ENCODE data around the gene TMEM120B. TPM values are rescaled to one million over a fixed set of nuclear protein-coding genes. Genes with fewer than 3 reads are reported as not detected.

Gene TMEM120B
- total and polyA plus RNA-seq, 4 donors: 3.9 to 17.7 (median 8.1) TPM

DNA sequence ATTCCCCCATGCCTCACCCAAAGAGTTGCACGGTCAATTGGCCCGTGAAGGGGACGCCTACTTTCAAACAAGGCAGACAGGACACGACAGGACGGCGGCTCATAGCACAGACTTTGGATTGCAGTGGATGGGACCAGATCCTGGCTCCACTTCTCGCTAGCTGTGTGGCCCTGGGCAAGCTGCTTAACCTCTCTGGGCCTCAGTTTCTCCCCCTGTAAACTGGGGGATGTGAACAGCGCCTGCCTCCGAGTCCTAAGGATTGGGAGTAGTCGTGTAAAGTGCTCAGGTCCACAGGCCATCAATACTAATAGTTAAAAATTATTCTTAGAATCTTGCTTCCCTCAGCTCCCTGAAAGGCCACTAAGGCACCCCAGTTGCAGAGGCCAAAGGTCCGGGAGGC is 67.9 kb downstream of the TMEM120B start:
- Histone ChIP-seq H3K9ac (ENCODE audit: insufficient read depth in 1 of 2, low read length in 2 of 2) (no peak overlapping the region), H3K36me3 (ENCODE audit: control insufficient read depth in 4 of 4, insufficient read depth in 4 of 4, low read length in 4 of 4) (peaks cover 0 to 12% (median 0%) of the 10 kb centered on the region in 4 donors), H3K27me3 (ENCODE audit: control insufficient read depth in 3 of 3, insufficient read depth in 3 of 3, low read length in 2 of 3) (no peaks in the 10 kb centered on the region), H3K27ac (ENCODE audit: low read depth in 1 of 2, low read length in 1 of 2) (no peak overlapping the region), H3K4me1 (ENCODE audit: control insufficient read depth in 5 of 5, insufficient read depth in 5 of 5, low read length in 5 of 5) (peaks cover 0 to 10% (median 6%) of the 10 kb centered on the region in 5 donors), H3K9me3 (ENCODE audit: control insufficient read depth in 4 of 4, insufficient read depth in 3 of 4, low read length in 3 of 4) (no peaks in the 10 kb centered on the region), H3K4me3 (no peak overlapping the region)
- ATAC-seq (ENCODE audit: insufficient read depth, low FRiP score) (no peak), DNase-seq (no peak)
- 87 to 96% methylated on average over 11 of the region's 11 CpGs for WGBS, 2 donors
- TF ChIP-seq, protein P1, sequence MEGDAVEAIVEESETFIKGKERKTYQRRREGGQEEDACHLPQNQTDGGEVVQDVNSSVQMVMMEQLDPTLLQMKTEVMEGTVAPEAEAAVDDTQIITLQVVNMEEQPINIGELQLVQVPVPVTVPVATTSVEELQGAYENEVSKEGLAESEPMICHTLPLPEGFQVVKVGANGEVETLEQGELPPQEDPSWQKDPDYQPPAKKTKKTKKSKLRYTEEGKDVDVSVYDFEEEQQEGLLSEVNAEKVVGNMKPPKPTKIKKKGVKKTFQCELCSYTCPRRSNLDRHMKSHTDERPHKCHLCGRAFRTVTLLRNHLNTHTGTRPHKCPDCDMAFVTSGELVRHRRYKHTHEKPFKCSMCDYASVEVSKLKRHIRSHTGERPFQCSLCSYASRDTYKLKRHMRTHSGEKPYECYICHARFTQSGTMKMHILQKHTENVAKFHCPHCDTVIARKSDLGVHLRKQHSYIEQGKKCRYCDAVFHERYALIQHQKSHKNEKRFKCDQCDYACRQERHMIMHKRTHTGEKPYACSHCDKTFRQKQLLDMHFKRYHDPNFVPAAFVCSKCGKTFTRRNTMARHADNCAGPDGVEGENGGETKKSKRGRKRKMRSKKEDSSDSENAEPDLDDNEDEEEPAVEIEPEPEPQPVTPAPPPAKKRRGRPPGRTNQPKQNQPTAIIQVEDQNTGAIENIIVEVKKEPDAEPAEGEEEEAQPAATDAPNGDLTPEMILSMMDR (IDR thresholded peaks at IDR 0.05; ENCODE audit: control extremely low read depth, extremely low read depth): no peak

- H3K4me3 ChIP-seq: no peak overlapping the region
- H3K27me3 ChIP-seq (ENCODE audit: control insufficient read depth in 3 of 3, insufficient read depth in 3 of 3, low read length in 2 of 3): no peaks in the 10 kb centered on the region
- WGBS, 2 donors: 50 to 60% methylated on average over 12 of the region's 12 CpGs
- H3K4me1 ChIP-seq (ENCODE audit: control insufficient read depth in 5 of 5, insufficient read depth in 5 of 5, low read length in 5 of 5): peaks cover 0 to 9% (median 6%) of the 10 kb centered on the region in 5 donors
- H3K27ac ChIP-seq (ENCODE audit: low read depth in 1 of 2, low read length in 1 of 2): peak overlapping the region in 1 of 2 donors; percentile 13
- H3K9me3 ChIP-seq (ENCODE audit: control insufficient read depth in 4 of 4, insufficient read depth in 3 of 4, low read length in 3 of 4): no peaks in the 10 kb centered on the region
- ATAC-seq (ENCODE audit: insufficient read depth, low FRiP score): no peak
- TF ChIP-seq, protein P1 (IDR thresholded peaks at IDR 0.05; ENCODE audit: control extremely low read depth, extremely low read depth): no peak
- peaks cover 0 to 12% (median 0%) of the 10 kb centered on the region in 4 donors for H3K36me3 ChIP-seq (ENCODE audit: control insufficient read depth in 4 of 4, insufficient read depth in 4 of 4, low read length in 4 of 4)
- no peak for DNase-seq
- H3K9ac ChIP-seq (ENCODE audit: insufficient read depth in 1 of 2, low read length in 2 of 2): no peak overlapping the region
Observed at GRCh38 chr12:121781484-121781997, 69.0 kb downstream of the TMEM120B start.

DNA sequence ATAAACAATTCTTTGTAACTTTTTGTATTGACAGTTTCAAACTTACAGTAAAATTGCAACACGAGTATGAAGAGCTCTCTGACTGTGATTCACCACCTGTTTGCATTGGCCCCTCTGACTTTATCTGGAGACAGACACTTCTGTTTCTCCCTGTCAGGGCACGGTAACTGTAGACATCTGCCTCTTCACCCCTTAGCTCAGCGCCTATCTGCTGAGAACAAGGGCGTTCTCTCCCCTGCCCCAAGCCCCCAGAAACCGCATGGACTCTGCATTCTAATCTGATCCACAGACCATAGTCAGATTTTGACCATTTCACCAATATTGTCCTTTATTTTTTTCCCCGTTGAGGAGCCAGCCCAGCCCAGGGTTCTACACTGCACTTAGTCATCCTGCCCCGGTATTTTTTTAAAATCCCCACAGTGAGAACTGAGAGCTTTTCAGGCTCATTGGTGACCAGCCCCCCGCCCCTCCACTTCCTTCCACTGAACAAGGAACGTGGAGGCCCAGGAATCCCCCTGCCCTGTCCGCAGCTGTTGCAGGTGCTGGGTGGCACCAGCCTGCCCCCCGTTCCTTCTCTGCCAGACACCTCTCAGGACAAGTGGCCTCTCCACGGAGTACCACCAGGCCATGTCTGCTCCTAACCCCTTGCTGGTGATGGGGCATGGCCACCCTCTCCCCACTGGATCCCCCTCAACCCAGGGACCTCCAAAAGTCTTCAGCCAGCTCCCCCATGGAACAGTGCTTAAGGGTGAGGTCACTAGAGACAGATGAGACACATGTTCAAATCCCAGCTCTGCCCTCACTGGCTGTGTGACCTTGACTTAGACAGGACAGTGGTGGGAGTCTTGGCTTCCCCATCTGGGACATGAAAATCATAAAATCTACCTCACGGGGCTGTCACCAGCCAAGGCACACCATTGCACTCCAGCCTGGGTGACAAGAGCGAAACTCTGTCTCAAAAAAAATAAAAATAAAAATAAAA is 69.7 kb downstream of the TMEM120B start:
- Histone ChIP-seq H3K36me3 (ENCODE audit: control insufficient read depth in 4 of 4, insufficient read depth in 4 of 4, low read length in 4 of 4) (peaks cover 0 to 12% (median 0%) of the 10 kb centered on the region in 4 donors), H3K9me3 (ENCODE audit: control insufficient read depth in 4 of 4, insufficient read depth in 3 of 4, low read length in 3 of 4) (no peaks in the 10 kb centered on the region), H3K4me1 (ENCODE audit: control insufficient read depth in 5 of 5, insufficient read depth in 5 of 5, low read length in 5 of 5) (peaks cover 0 to 9% (median 6%) of the 10 kb centered on the region in 5 donors), H3K27ac (ENCODE audit: low read depth in 1 of 2, low read length in 1 of 2) (peak overlapping the region; percentile 26 to 70), H3K4me3 (no peak overlapping the region), H3K9ac (ENCODE audit: insufficient read depth in 1 of 2, low read length in 2 of 2) (no peak overlapping the region), H3K27me3 (ENCODE audit: control insufficient read depth in 3 of 3, insufficient read depth in 3 of 3, low read length in 2 of 3) (no peaks in the 10 kb centered on the region)
- TF ChIP-seq, protein P1 (IDR thresholded peaks at IDR 0.05; ENCODE audit: control extremely low read depth, extremely low read depth): no peak
- WGBS, 2 donors: 34 to 42% methylated on average over 14 of the region's 14 CpGs
- DNase-seq (no peak), ATAC-seq (ENCODE audit: insufficient read depth, low FRiP score) (no peak)
